GM20000 (cell line): ENCODE results near the gene CDH22.

Experiments
- DNase-seq: peaks from one replicate; pipeline ENCODE4 v3.0.0; 2012; ENCODE audit warnings: low spot score
- CTCF ChIP-seq: IDR thresholded peaks from 2 replicates; pipeline ENCODE4 v1.5.1; 2012; ENCODE audit warnings: mild to moderate bottlenecking, control low read depth; ENCODE audit errors: extremely low read depth, missing control alignments

CDH22 gene

GRCh38 chr20:46219920-46220319 lies 88.4 kb downstream of the CDH22 start:
- no peak for TF ChIP-seq CTCF
- DNase-seq, result no peak

- no peak for TF ChIP-seq CTCF
- DNase-seq, result no peak
Observed at GRCh38 chr20:46219190-46219589, 89.1 kb downstream of the CDH22 start.

- no peak for TF ChIP-seq CTCF
- no peak for DNase-seq
Observed at GRCh38 chr20:46218656-46219055, 89.6 kb downstream of the CDH22 start.

GRCh38 chr20:46217583-46217982 lies 90.7 kb downstream of the CDH22 start:
- DNase-seq, result no peak
- no peak for TF ChIP-seq CTCF

- TF ChIP-seq CTCF, result no peak
- DNase-seq, result no peak
Observed at GRCh38 chr20:46216770-46217464, 91.4 kb downstream of the CDH22 start.

- TF ChIP-seq CTCF, result no peak
- DNase-seq, result no peak
Observed at GRCh38 chr20:46215913-46216707, 92.2 kb downstream of the CDH22 start.

GRCh38 chr20:46214824-46215488 lies 93.3 kb downstream of the CDH22 start:
- TF ChIP-seq CTCF, result no peak
- no peak for DNase-seq
